HG03378 (cell line): Measurements from ENCODE around the gene SYNDIG1.

Experiments
- ATAC-seq: cut with Tn5 transposase; IDR thresholded peaks from one replicate; pipeline ENCODE4 v1.9.1; 2021; ENCODE audit warnings: mild to moderate bottlenecking, moderate library complexity; ENCODE audit not compliant: unreplicated experiment

SYNDIG1 gene

DNA sequence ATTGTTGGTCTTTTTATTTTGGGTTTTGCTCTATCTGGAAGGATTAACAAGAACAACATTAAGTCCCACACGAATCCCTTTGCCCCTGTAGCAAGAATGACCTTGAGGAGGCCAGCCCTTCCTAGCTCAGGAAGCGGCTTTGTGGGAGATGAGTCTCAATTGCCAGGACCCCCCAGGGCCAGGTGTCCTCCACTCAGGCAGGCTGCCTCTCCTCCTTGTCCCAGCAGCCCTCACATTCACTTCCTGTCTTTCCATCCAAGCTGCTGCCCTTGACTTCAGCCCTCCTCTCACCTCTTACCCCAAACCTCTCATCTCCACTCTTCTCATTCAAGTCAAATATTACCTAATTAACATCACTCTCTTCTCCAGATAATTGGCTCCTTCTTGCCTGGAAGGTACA is 22.6 kb upstream of the SYNDIG1 start:
- ATAC-seq: no peak

DNA sequence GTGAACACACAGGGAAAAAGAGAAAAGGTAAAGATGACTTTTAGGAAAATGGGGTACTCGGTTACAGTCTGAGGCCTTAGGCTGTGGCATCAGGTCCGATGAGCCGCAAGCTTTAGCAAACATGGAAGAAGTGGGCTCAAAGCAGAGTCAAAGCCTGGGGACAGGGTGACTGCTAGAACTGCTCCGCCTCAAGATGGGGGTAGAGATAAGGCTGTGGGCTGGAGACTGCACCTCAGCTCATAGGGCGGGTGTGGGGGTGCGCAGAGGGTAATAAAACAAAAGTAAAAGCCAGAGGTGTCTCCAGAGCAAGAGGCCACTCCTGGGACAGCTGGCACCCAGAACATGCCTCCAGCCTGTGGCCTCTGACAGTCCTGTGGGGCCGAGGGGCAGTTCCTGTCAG is 21.3 kb upstream of the SYNDIG1 start:
- ATAC-seq: no peak

DNA sequence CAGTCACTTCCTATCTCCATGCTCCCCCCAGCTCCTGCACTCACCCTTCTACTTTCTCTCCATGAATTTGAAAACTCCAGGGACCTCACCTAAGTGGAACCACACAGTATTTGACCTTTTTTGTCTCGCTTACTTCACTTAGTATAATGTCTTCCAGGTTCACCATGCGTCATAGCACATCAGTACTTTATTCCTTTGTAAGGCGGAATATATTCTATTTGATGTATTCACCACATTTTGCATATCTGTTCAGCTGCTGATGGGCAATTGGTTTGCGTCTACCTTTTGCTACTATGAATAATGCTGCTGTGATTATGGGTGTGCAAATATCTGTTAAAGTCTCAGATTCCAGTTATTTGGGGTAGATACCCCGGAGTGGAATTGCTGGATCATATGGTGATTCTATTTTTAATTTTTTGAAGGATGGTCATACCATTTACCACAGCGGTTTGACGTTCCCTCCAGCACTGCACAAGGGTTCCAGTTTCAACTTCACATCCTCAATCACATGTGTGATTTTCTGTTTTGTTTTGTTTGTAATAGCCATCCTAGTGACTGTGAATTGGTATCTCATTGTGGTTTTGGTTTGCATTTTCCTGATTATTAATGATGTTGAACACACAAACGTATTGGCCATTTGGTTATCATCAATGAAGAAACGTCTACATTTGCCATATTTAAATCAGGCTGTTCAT is 20.3 kb upstream of the SYNDIG1 start:
- no peak for ATAC-seq

DNA sequence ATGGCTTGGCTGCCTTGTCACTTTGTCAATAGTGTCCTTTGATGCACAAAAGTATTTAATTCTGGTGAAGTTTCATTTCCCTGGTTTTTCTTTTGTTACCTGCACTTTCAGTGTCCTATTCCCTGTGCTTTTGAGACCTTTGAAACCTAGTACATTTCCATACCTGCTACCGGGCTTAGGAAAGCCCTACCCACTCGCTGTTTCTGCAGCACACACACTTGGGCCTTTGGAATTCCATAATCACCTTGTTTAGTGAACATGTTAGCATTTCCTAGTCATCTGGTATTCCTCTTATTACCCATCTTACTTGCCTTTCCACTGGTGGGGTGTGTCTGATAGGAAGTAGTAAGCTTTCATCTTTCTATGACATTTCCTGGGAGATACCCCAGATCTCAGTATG is 19.3 kb upstream of the SYNDIG1 start:
- ATAC-seq: no peak

DNA sequence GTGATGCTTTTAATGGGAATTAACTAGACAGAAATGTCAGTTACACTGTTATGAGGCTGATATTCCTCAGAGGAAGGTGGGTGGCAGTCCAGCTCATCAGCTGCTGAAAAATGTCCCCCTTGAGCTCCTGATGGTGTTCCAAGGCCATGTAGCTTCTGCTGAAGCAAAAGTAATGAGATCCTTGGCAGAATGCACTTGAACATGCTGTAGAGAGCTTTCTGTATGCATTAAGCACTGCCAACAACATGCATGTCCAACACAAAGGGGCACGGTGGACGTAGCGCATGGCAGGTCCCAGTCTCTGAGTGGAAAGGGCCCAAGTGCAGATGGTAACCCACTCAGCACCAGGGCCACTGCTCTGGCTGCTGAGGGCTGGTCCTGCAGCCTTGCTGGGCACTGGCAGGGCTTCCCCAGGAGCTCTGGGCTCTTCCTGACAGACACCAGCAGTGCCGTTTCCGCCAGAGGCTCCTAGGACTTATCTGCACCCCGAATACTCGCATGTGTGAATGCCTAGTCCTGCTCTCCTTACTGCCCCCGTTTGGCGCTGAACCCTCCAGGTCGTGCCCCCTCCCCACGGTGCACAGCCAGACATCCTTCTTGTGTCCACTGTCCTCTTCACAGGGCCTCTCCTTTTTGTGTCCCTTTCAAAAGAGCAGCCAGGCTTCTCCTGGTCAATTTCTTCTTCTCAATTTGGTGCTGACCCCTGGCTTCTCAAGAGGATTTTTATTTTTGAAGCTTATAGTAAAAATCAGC is 18.6 kb upstream of the SYNDIG1 start:
- no peak for ATAC-seq

DNA sequence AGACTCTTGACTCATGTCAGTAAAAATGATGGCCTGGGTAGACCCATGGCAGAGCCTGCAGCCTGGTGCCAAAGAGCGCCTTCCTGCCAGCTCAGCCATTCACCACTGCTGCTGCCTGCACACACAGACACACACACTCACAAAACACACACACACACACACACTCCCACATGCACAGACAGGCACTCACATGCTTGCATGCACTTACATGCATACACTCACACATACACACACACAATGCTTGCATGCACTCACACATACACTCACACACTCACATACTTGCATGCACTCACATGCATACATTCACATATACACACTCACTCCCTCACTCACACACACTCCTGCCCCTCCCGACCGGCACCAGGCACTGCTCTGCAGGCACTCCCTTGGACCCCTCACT is 18.0 kb upstream of the SYNDIG1 start:
- ATAC-seq: no peak

DNA sequence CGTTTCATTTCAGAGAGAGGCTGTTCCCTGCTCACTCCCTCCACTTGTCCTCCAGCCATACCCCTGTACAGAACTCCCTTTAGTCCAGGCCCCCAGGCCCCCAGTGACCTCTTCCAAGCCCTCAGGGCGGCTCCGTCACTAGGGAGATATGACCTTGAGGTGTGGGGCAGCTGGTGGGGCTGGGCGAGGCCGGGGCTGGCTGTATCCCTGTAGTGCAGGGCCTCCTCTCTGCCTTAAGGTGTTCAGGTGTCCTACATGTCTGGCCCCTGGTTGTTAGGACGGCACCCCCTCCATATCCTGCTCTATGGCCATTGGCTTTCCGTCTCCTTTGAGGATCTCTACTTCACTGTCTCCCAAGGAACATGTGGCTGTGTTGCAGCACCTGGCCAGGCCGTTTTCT is 17.4 kb upstream of the SYNDIG1 start:
- no peak for ATAC-seq

DNA sequence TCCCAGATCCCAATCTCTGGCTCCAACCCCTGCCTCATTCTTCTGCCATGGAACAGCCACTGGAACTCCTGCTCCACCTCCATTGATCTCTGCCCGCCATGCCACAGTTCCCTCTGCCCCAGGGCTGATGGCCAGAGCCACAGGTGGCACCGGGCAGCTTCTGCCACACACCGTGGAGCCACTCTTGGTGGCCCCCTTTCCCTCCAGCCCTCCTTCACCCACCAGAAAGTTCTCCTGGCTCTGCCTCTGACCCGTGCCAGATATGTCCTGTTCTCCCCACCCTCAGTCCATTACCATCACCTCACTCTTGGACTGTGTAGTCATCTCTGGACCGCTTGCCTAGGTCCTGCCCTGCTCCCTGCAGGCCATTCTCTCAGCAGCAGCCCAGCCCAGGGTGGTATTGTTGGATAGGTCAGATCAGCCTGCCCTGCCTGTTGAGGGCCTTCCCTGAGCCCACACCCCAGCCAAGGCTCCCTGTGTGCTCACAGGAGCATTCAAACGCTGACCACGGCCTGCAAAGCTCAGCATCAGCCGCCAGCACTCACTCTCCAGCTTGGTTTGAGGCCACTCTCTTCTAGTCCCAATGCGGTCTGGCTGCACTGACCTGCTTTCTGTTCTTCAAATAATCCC is 16.8 kb upstream of the SYNDIG1 start:
- no peak for ATAC-seq

DNA sequence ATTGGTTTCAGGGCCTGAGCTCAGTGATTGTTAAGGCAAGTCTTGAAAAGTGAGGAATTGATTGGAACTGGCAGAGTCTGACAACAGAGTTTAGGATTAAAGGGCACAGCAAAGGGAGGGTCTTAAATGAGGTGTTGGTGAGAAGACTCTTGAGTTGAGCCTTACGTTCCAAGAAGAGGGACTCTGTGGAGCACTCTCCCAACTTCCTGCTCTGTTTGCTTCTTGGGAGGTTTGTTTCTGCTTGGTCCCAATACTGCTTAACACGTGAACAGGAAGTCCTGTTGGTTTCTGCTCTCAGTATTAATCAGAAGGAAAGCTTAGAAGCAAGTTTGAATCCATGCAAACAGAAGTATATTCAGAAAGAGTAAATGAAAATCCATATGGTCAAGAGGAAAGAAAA is 15.6 kb upstream of the SYNDIG1 start:
- no peak for ATAC-seq

DNA sequence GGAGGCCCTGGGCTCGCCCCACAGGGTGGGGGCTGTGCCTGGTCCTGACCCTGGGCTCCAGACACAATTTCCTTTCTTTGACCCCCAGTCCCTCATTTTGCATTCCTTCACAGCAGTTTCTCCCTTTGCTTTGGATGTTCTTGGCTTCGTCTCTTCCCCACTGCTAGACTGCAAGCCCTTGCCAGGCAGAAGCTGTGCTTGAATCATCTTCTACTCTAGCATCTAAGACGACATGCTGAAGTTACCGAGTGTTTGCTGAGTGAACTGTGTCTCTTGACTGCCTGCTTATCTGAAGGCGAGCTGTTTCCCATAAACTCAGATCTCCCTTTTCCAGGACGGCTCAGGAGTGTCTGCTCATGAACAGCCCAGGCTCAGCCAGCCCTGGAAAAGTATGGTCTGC is 14.3 kb upstream of the SYNDIG1 start:
- no peak for ATAC-seq

DNA sequence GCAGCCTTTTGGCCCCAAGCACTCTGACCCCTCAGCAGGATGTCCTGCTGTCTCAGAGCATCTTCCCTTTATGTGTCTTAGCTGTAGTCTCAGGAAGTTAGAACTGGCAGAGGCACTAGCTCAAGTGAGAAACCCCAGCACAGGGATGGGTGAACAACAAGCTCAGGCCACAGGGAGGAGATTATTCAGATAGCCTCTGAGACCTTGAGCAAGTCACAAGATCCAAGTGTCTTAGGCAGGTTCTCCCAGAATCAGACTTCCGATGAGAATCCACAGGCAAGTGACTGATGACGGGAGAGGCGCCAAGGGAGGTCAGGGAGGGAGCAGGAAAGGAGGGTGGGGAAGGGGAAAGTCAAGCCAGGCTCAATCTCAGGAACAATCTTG is 13.0 kb upstream of the SYNDIG1 start:
- no peak for ATAC-seq

DNA sequence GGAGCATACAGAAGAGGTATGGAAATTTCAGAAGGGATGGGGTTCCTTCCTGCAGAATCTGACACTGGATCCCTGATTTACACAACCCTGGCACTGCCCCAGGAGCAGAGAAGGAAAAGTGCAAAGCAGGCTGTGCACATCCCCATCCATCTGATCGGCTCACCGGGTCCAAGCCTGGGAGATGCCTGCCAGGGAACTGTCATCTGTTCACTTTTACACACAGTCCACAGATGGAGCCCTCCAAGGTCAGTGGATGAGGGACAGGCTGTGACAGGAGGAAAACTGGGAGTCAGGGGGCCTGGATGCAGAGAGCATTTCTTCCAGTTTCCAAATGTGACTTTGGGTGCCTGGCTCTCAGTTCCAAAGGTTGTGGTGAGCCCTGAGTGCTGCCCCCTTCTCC is 11.0 kb upstream of the SYNDIG1 start:
- no peak for ATAC-seq

DNA sequence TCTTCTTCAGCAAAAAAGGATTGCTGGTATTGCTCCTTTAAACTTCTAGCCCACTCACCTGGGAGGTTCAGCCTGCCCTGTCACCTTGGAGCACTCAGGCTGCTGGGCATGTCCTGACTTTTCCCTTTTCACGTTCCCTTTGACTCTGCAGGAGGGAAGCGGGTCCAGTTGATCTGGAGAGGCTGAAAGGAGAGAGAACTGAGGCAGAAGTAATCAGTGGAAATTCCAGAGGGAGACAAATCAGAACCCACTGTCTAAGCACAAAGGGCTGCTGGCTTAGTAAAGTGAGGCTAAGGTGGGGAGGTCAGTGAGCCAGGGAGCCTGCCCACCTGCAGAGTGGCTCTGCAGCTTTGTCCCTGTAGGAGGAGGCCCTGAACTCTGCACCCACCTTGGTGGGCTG is 9.7 kb upstream of the SYNDIG1 start:
- no peak for ATAC-seq

DNA sequence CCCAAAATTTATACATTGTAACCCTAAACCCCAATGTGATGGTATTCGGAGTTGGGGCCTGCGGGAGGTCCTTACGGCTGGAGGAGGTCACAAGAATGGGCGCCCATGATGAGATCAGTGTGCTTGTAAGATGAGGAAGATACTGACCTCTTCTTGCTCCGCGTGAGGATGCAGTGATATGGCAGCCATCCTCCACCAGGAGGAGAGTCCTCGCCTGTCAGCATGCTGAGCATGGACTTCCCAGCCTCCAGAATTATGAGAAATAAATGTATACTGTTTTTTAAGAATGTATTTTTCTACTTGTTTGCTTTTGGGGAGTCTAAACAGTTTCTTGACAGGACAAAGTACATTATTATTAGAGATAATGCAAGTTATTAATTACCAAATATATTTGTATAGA is 8.7 kb upstream of the SYNDIG1 start:
- ATAC-seq: no peak

DNA sequence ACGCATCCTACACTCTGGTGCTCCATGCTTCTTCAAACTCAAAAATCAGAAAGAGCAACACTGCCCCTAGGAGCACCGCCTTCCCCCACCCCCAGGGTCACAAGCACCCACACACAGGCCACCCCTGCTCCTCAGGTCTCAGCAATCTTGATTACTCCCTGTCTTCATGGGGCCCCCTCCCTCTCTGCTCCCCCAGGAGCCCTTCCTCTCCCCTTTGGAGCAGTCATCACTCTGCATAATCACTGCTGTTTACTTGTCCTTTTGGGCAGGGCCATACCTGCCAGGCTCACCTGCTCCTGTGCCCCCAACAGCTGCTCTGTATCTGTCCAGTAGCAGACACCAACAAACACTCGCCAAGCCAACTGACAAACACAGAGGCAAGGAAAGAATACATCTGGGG is 7.6 kb upstream of the SYNDIG1 start:
- ATAC-seq: no peak

DNA sequence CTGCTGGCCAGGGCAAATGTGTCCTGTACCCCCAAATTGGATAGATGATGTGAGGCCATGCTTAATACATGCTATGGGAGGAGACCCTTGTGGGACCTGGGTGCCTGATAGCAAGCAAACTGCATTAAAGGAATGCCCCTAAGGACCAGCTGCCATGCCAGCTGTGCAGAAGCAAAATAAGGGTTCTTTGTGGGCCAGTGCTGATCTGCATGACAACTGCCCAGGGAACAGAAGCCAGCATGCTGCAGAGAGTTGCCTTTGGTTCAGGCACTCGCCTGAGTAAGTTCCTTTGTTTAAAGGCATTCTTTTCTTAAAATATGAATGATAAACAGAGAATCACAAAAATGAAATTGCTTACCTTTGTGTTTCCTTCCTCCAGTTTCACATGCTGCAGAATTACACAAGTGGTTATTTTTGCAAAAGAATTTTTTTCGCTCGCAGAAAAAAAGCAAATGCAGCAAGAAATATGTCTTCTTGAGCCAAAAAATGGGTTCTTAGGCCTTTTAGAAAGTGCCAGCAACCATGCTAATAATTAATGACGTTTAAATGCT is 6.9 kb upstream of the SYNDIG1 start:
- no peak for ATAC-seq

DNA sequence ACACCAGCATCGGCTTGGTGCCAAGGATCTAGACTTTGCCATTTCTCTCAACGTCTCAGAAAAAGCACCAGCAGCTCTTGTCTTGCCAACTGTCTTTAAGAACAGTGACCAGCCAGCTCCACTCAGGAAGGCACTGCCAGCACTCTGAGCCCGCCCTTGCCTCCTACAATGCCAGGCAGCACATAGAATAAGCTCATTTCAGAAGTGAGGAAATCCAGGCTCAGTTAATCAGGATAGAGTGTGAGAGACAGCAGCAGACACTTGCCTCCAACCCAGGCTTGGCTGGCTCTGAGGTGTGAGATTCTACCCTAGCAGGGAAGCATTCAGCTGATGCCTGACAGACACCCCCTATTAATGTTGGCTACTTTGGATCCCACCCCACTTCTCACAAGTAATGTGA is 4.3 kb upstream of the SYNDIG1 start:
- no peak for ATAC-seq

DNA sequence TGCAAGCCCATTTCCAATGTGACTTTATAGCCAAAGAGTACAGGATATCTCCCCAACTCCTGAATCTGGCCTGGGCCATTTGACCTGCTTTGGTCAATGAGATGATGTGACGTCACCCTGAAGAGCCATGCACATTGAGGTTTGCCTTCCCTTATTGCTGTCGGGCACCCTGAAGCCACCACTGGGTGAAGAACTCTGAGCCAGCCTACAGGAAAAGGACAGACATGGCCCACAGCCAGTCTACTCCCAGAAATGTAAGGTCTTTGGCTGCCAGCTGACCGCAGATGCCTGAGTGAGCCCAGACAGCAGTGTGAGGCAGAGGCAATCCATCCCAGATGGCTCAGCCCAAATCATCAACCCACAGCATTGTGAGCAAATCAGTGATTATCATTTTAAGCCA is 3.7 kb upstream of the SYNDIG1 start:
- no peak for ATAC-seq

DNA sequence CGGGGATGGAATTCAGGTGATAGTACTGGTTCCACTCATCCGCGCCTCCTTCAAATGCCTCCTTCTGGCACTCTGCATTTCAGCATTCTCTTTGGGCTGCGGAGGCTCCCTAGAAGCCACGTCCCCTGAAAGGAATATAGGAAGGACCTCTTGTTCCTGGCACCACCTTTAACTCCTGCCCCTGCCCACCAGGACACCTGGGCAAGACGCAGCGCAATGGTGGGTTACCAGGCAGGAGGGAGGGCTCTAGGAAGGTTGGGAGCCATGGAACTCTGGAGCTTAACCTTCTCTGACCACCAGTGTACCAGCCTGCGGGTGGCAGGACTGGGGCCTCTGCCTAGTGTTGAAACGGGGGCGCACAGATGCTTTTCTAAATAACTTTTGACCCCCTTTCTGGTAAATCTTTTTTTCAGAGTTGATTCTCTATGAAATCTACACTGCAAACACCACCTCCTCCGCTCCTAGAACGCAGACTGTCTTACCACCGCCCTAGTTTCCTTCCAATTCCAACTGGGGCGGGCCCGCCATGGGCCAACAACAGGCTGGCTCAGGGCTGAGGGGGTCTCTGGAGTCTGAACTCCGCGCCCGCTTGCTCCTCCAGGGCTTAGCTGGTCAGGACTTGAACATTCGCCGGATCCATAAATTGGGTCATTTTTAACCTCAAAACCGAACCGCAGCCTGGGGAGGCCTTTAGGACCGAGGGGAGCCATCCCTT is 871 bp upstream of the SYNDIG1 start:
- no peak for ATAC-seq

DNA sequence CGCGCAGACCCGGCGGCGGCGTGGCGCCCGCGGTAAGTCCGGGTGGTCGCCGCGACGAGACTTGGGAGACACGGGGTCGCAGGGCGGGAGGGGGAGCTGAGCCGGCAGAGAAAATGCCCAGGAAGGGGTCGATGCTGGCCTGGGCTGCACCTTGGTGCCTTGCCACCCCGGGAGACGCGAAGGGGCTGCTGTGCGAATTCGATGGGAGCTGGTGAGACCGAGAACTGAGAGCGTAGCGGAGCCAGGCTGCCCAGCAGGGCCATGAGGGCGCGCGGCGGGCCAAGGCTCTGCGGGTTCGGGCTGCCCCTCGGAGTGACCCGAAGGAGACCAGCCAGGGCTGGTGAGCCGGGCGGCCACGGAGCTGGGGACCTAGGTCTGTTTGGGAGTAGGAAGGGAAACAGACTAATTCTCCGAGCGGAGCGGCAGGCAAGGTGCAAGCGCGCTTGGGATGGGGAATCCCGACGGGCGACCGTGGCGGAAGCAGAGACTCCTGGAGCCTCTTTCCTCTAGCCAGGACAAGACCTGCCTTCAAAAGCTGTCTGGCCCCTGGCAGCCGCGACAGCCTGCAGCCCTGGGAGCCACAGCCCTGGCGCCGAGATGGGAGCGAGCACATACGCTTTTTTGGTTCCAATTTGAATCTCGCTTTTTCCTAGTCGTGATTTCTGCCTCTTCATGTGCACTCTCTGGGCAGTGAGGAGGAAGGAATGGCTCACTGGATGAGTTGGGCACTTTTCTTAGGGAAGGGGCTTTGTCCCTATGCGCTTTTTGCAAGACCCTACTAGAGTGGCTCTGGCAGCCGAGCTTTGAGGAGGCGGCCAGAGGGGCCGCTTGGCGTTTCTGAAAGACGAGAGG is 691 bp downstream of the SYNDIG1 start:
- ATAC-seq: no peak
